ENCODE data around the gene NMNAT1. TPM values are rescaled to one million over a fixed set of nuclear protein-coding genes. Genes with fewer than 3 reads are reported as not detected.
"Not testable (repeated sequence)": the region's sequence is repeated elsewhere in the genome, so short reads cannot be mapped to it uniquely, and the experiment has no call there.

NMNAT1 gene
- total RNA-seq, 1 donor from 2014 or later = 5.8 TPM

DNA sequence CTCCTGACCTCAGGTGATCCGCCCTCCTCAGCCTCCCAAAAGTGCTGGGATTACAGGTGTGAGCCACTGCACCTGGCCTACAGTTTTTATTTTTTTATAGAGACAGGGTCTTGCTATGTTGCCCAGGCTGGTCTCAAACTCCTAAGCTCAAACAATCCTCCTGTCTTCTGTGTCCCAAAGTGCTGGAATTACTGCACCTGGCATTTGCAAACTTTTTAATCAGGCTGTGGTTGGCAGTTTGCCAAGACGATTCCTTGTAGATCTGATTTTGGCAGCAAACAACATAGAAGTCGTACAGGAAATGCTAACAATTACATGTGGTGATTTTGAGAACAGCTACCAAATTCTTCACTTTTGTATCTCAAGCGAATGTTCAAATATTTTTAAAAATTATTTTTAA, 63.9 kb downstream of the NMNAT1 start:
- Mint-ChIP-seq H3K9me3 (no peaks in the 10 kb centered on the region), H3K36me3 (ENCODE audit: low read depth) (no peaks in the 10 kb centered on the region), H3K27me3 (peaks cover 12% of the 10 kb centered on the region), H3K27ac (no peak overlapping the region), H3K4me1 (no peaks in the 10 kb centered on the region), H3K4me3 (no peak overlapping the region)
- ATAC-seq (ENCODE audit: low read depth) = no peak
- intact Hi-C loops (cut with micrococcal nuclease) = no loop called here
- CTCF ChIA-PET = no interaction called here
- DNase-seq = no peak
- TF ChIP-seq, protein P1, sequence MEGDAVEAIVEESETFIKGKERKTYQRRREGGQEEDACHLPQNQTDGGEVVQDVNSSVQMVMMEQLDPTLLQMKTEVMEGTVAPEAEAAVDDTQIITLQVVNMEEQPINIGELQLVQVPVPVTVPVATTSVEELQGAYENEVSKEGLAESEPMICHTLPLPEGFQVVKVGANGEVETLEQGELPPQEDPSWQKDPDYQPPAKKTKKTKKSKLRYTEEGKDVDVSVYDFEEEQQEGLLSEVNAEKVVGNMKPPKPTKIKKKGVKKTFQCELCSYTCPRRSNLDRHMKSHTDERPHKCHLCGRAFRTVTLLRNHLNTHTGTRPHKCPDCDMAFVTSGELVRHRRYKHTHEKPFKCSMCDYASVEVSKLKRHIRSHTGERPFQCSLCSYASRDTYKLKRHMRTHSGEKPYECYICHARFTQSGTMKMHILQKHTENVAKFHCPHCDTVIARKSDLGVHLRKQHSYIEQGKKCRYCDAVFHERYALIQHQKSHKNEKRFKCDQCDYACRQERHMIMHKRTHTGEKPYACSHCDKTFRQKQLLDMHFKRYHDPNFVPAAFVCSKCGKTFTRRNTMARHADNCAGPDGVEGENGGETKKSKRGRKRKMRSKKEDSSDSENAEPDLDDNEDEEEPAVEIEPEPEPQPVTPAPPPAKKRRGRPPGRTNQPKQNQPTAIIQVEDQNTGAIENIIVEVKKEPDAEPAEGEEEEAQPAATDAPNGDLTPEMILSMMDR (IDR thresholded peaks at IDR 0.05) = no peak
- POLR2A ChIA-PET = no interaction called here

DNA sequence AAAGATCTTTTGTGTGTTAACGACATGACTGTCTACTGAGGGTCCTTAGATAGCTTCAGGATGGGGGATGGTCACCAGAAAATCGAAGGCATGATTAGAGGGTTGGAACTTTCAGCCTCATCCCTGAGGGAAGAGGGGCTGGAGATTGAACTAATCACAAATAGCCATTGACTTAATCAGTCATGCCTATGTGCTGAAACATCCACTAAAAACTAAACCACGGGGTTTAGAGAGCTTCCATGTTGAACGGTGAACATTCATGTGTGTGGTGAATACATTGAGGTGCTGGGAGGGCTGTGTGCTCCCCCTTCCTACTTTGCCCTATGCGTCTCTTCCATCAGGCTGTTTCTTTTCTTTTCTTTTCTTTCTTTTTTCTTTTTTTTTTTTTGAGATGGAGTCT, 70.7 kb downstream of the NMNAT1 start:
- peaks cover 3% of the 10 kb centered on the region for H3K4me1 Mint-ChIP-seq
- POLR2A ChIA-PET = no interaction called here
- no peaks in the 10 kb centered on the region for H3K9me3 Mint-ChIP-seq
- H3K4me3 Mint-ChIP-seq = no peak overlapping the region
- TF ChIP-seq, protein P1 (IDR thresholded peaks at IDR 0.05) = no peak
- DNase-seq (no peak), ATAC-seq (ENCODE audit: low read depth) (no peak)
- no peaks in the 10 kb centered on the region for H3K36me3 Mint-ChIP-seq (ENCODE audit: low read depth)
- intact Hi-C loops (cut with micrococcal nuclease) = no loop called here
- no peak overlapping the region for H3K27ac Mint-ChIP-seq
- H3K27me3 Mint-ChIP-seq = no peaks in the 10 kb centered on the region
- CTCF ChIA-PET = no interaction called here

DNA sequence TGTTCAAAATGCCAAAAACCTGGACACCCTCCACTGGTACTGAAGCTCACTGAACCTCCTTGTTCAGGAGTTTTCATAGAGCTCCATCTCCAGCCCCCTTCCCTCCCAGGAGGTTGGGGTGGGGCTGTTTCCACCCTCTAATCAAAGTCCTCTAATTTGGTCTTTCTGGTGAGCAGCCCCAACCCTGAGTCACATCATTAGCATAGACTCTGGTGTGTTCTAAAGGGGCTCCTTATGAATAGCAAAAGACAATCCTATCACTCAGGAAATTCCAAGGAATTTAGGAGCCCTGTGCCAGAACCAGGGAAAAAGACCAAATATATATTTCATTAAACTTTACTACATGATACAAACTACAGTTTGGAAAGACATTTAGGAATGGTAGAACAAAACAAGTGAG, 76.3 kb downstream of the NMNAT1 start:
- intact Hi-C loops (cut with micrococcal nuclease) = no loop called here

DNA sequence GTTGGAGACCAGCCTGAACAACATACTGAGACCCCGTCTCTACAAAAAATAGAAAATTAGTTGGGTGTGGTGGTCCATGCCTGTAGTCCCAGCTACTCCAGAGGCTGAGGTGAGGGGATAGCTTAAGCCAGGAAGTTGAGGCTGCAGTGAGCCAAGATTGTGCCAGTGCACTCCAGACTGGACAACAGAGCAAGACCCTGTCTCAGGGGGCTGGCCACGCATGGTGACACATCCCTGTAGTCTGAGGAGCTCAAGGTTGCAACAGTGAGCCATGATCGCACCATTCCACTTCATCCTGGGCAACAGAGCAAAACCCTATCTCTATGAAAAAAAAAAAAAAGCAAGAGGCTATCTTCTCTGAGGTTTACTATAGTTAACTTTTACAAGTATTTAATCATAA, 76.8 kb downstream of the NMNAT1 start:
- ChIA-PET CTCF (no interaction called here), POLR2A (no interaction called here)
- ATAC-seq (ENCODE audit: low read depth) (no peak), DNase-seq (no peak)
- H3K4me1 Mint-ChIP-seq = peaks cover 3% of the 10 kb centered on the region
- no peaks in the 10 kb centered on the region for H3K9me3 Mint-ChIP-seq
- no peaks in the 10 kb centered on the region for H3K36me3 Mint-ChIP-seq (ENCODE audit: low read depth)
- TF ChIP-seq, protein P1 (IDR thresholded peaks at IDR 0.05) = no peak
- intact Hi-C loops (cut with micrococcal nuclease) = no loop called here
- H3K27me3 Mint-ChIP-seq = no peaks in the 10 kb centered on the region
- no peak overlapping the region for H3K4me3 Mint-ChIP-seq
- H3K27ac Mint-ChIP-seq = no peak overlapping the region

More for the DNA sequence above, 76.3 kb downstream of the NMNAT1 start:
- Mint-ChIP-seq H3K36me3 (ENCODE audit: low read depth) (no peaks in the 10 kb centered on the region), H3K4me1 (peaks cover 3% of the 10 kb centered on the region), H3K27ac (no peak overlapping the region), H3K9me3 (no peaks in the 10 kb centered on the region), H3K4me3 (no peak overlapping the region), H3K27me3 (no peaks in the 10 kb centered on the region)
- DNase-seq = no peak
- ATAC-seq (ENCODE audit: low read depth) = no peak
- CTCF ChIA-PET = no interaction called here
- TF ChIP-seq, protein P1 (IDR thresholded peaks at IDR 0.05) = no peak
- POLR2A ChIA-PET = no interaction called here

DNA sequence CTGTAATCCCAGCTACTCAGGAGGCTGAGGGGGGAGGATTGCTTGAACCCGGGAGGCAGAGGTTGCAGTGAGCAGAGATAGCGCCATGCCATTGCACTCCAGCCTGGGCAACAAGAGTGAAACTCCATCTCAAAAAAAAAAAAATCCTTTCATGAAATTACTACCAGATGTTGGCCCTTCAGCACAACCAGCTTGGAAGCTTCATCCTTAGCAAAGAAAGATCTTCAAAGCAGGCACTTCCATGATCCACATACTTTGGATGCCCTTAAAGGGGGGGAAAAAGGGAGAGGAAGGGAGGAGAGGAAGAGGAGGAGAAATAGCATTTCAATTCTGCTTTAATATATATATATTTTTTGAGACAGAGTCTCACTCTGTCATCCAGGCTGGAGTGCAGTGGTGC, 77.4 kb downstream of the NMNAT1 start:
- H3K4me1 Mint-ChIP-seq; intact Hi-C loops (cut with micrococcal nuclease); ATAC-seq (ENCODE audit: low read depth); CTCF ChIA-PET; H3K27ac Mint-ChIP-seq; H3K36me3 Mint-ChIP-seq (ENCODE audit: low read depth); H3K4me3 Mint-ChIP-seq; POLR2A ChIA-PET; H3K9me3 Mint-ChIP-seq; DNase-seq; H3K27me3 Mint-ChIP-seq: not testable (repeated sequence)

DNA sequence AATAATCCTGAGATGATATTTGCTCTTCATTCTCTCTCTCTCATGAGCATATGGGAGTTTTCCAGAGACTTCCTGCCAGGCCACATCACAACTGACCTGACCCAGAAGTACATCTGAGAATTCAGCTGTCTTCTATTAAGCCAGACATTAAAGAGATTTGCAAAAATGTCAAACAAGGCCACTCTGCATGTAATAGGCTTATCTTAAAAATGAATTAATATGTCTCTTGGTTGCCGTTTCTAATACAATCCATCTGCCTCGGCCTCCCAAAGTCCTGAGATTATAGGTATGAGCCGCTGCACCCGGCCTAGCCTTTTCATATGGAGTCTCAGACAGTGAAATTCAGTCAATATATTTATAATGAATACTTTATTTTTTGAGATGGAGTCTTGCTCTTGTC, 78.7 kb downstream of the NMNAT1 start:
- H3K4me3 Mint-ChIP-seq; CTCF ChIA-PET; H3K27ac Mint-ChIP-seq; intact Hi-C loops (cut with micrococcal nuclease); H3K27me3 Mint-ChIP-seq; DNase-seq; H3K36me3 Mint-ChIP-seq (ENCODE audit: low read depth); ATAC-seq (ENCODE audit: low read depth); H3K9me3 Mint-ChIP-seq; H3K4me1 Mint-ChIP-seq; POLR2A ChIA-PET: not testable (repeated sequence)

Data from activated B cell treated with CpG ODN at 0.5 μM for 24 hours (primary cell).